HG03469 (cell line): ENCODE measurements around the gene BPGM.

ENCODE experiments used
- ATAC-seq: cut with Tn5 transposase; IDR thresholded peaks from one replicate; pipeline ENCODE4 v1.9.1; 2021; ENCODE audit warnings: mild to moderate bottlenecking, moderate library complexity, moderate number of reproducible peaks; ENCODE audit not compliant: unreplicated experiment

The BPGM gene

GRCh38 chr7:134714470-134715205, 68.0 kb downstream of the BPGM start:
- no peak for ATAC-seq

GRCh38 chr7:134718211-134718875, 71.7 kb downstream of the BPGM start:
- no peak for ATAC-seq

GRCh38 chr7:134720091-134720935, 73.7 kb downstream of the BPGM start:
- no peak for ATAC-seq

GRCh38 chr7:134721171-134721570, 74.5 kb downstream of the BPGM start:
- no peak for ATAC-seq

GRCh38 chr7:134722786-134723322, 76.2 kb downstream of the BPGM start:
- ATAC-seq = no peak

- no peak for ATAC-seq
Measured at GRCh38 chr7:134723892-134724291, 77.2 kb downstream of the BPGM start.

- ATAC-seq = no peak
Measured at GRCh38 chr7:134724606-134725005, 78.0 kb downstream of the BPGM start.

GRCh38 chr7:134726581-134726980, 79.9 kb downstream of the BPGM start:
- no peak for ATAC-seq

GRCh38 chr7:134727711-134728110, 81.1 kb downstream of the BPGM start:
- ATAC-seq = no peak
